ENCODE measurements around the gene RABGAP1. TPM values are rescaled to one million over a fixed set of nuclear protein-coding genes. Genes with fewer than 3 reads are reported as not detected.

Gene RABGAP1
- total RNA-seq, 1 donor from 2014 or later = 44.7 TPM

DNA sequence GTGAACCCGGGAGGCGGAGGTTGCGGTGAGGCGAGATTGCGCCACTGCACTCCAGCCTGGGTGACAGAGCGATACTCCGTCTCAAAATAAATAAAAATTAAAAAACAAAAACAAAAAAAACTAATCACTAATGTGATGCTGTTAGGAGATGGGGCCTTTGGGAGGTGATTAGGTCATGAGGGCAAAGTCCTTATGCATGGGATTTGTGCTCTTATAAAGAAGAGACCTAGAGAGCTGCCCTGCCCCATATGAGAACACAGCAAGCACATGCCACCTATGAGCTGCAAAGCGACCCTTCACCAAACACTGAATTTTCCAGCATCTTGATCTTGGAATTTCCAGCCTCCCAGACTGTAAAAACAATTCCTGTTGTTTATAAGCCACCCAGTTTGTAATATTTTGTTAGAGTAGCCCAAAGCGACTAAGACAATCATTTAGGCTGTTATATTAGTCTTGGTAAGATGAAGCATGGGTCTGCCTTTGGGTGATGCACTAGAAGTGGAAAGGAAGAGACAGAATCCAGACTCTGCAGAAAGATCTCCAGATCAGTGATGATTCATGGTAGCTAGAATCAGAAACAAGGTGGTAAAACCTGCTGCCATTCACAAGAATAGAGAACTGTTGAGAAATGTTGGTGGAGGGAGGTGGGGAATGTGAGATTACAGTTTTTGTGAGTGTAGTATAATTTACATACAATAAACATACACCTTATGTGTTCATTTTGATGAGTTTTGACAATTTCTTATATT is 118.8 kb downstream of the RABGAP1 start:
- H3K4me2 ChIP-seq (ENCODE audit: low read length) = no peak overlapping the region
- H3K4me1 ChIP-seq (ENCODE audit: insufficient read depth, low read length) = peaks cover 4% of the 10 kb centered on the region
- no peaks in the 10 kb centered on the region for H3K9me3 ChIP-seq (ENCODE audit: insufficient read depth, low read depth, low read length)
- Mint-ChIP-seq H3K4me1 (ENCODE audit: low read depth, unreplicated experiment) (peaks cover 10% of the 10 kb centered on the region), H3K36me3 (ENCODE audit: low read depth, unreplicated experiment) (no peaks in the 10 kb centered on the region), H3K9me3 (ENCODE audit: unreplicated experiment) (no peaks in the 10 kb centered on the region), H3K27me3 (ENCODE audit: low read depth, unreplicated experiment) (no peaks in the 10 kb centered on the region), H3K4me3 (ENCODE audit: unreplicated experiment) (no peak overlapping the region), H3K27ac (ENCODE audit: unreplicated experiment) (no peak overlapping the region)
- H3K27me3 ChIP-seq (ENCODE audit: insufficient read depth, low read length) = no peaks in the 10 kb centered on the region
- FAIRE-seq (no peak), DNase-seq (ENCODE audit: low read depth) (no peak)
- H4K20me1 ChIP-seq (ENCODE audit: insufficient read depth, low read length) = no peaks in the 10 kb centered on the region
- no peaks in the 10 kb centered on the region for H3K36me3 ChIP-seq (ENCODE audit: insufficient read depth, low read length)
- H3K79me2 ChIP-seq (ENCODE audit: insufficient read depth, low read length) = no peaks in the 10 kb centered on the region
- no peak overlapping the region for H3K27ac ChIP-seq (ENCODE audit: low read depth, low read length)
- no peak overlapping the region for H3K4me3 ChIP-seq (ENCODE audit: insufficient read depth, low read depth, low read length)
- no peak overlapping the region for H2AFZ ChIP-seq (ENCODE audit: low read depth, low read length)
- H3K9ac ChIP-seq (ENCODE audit: low read length) = no peak overlapping the region
- TF ChIP-seq, protein P1, sequence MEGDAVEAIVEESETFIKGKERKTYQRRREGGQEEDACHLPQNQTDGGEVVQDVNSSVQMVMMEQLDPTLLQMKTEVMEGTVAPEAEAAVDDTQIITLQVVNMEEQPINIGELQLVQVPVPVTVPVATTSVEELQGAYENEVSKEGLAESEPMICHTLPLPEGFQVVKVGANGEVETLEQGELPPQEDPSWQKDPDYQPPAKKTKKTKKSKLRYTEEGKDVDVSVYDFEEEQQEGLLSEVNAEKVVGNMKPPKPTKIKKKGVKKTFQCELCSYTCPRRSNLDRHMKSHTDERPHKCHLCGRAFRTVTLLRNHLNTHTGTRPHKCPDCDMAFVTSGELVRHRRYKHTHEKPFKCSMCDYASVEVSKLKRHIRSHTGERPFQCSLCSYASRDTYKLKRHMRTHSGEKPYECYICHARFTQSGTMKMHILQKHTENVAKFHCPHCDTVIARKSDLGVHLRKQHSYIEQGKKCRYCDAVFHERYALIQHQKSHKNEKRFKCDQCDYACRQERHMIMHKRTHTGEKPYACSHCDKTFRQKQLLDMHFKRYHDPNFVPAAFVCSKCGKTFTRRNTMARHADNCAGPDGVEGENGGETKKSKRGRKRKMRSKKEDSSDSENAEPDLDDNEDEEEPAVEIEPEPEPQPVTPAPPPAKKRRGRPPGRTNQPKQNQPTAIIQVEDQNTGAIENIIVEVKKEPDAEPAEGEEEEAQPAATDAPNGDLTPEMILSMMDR (IDR thresholded peaks at IDR 0.05; ENCODE audit: insufficient read depth, low read depth, low read length) = no peak
- no peak for TF ChIP-seq EZH2 (IDR thresholded peaks at IDR 0.05; ENCODE audit: insufficient read depth, low read length)

DNA sequence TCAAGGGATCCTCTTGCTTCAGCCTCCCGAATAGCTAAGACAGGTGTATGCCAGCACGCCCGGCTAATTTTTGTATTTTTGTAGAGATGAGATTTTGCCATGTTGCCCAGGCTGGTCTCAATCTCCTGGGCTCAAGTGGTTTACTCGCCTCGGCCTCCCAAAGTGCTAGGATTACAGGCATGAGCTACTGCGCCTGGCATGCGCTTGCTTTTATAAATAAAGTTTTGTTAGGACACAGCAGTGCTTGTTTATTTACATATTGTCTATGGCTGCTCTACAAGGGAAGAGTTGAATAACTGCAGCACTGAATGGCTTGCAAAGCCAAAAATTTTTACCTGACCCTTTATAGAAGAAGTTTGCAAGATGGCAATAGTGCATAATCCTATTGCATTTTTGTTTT is 120.4 kb downstream of the RABGAP1 start:
- H3K4me2 ChIP-seq (ENCODE audit: low read length) = no peak overlapping the region
- no peak overlapping the region for H3K4me3 ChIP-seq (ENCODE audit: insufficient read depth, low read depth, low read length)
- Mint-ChIP-seq H3K27ac (ENCODE audit: unreplicated experiment) (no peak overlapping the region), H3K27me3 (ENCODE audit: low read depth, unreplicated experiment) (no peaks in the 10 kb centered on the region), H3K36me3 (ENCODE audit: low read depth, unreplicated experiment) (no peaks in the 10 kb centered on the region), H3K4me3 (ENCODE audit: unreplicated experiment) (no peak overlapping the region), H3K9me3 (ENCODE audit: unreplicated experiment) (no peaks in the 10 kb centered on the region), H3K4me1 (ENCODE audit: low read depth, unreplicated experiment) (peaks cover 23% of the 10 kb centered on the region)
- H3K9me3 ChIP-seq (ENCODE audit: insufficient read depth, low read depth, low read length) = no peaks in the 10 kb centered on the region
- no peak overlapping the region for H3K9ac ChIP-seq (ENCODE audit: low read length)
- TF ChIP-seq EZH2 (IDR thresholded peaks at IDR 0.05; ENCODE audit: insufficient read depth, low read length) = no peak
- TF ChIP-seq, protein P1 (IDR thresholded peaks at IDR 0.05; ENCODE audit: insufficient read depth, low read depth, low read length) = no peak
- no peak overlapping the region for H2AFZ ChIP-seq (ENCODE audit: low read depth, low read length)
- H3K27me3 ChIP-seq (ENCODE audit: insufficient read depth, low read length) = no peaks in the 10 kb centered on the region
- no peak overlapping the region for H3K27ac ChIP-seq (ENCODE audit: low read depth, low read length)
- no peak for FAIRE-seq
- peaks cover 5% of the 10 kb centered on the region for H3K36me3 ChIP-seq (ENCODE audit: insufficient read depth, low read length)
- H3K4me1 ChIP-seq (ENCODE audit: insufficient read depth, low read length) = peaks cover 13% of the 10 kb centered on the region
- H3K79me2 ChIP-seq (ENCODE audit: insufficient read depth, low read length) = no peaks in the 10 kb centered on the region
- DNase-seq (ENCODE audit: low read depth) = no peak
- H4K20me1 ChIP-seq (ENCODE audit: insufficient read depth, low read length) = no peaks in the 10 kb centered on the region

Measured in astrocyte (in vitro differentiated cells and primary cell).